GM18520 (cell line): Measurements from ENCODE around the gene PRDM1.

ENCODE experiments used
- ATAC-seq: cut with Tn5 transposase; IDR thresholded peaks from one replicate; pipeline ENCODE4 v1.9.1; 2021; ENCODE audit not compliant: unreplicated experiment

Gene PRDM1

GRCh38 chr6:106094964-106095335 is 8.8 kb downstream of the PRDM1 start:
- no peak for ATAC-seq

GRCh38 chr6:106097411-106098231 is 11.5 kb downstream of the PRDM1 start:
- ATAC-seq, result peak; percentile 35

- peak; percentile 26 for ATAC-seq
Measured at GRCh38 chr6:106098383-106099234, 12.5 kb downstream of the PRDM1 start.

GRCh38 chr6:106099235-106099537 is 13.1 kb downstream of the PRDM1 start:
- no peak for ATAC-seq

- ATAC-seq, result no peak
Measured at GRCh38 chr6:106100755-106101154, 14.6 kb downstream of the PRDM1 start.

GRCh38 chr6:106101466-106101865 is 15.3 kb downstream of the PRDM1 start:
- ATAC-seq, result no peak

GRCh38 chr6:106102034-106102433 is 15.9 kb downstream of the PRDM1 start:
- peak; percentile 34 for ATAC-seq

- no peak for ATAC-seq
Measured at GRCh38 chr6:106102967-106103727, 17.0 kb downstream of the PRDM1 start.

- ATAC-seq, result no peak
Measured at GRCh38 chr6:106103728-106104109, 17.6 kb downstream of the PRDM1 start.

GRCh38 chr6:106104476-106104875 is 18.3 kb downstream of the PRDM1 start:
- no peak for ATAC-seq

GRCh38 chr6:106104941-106105340 is 18.8 kb downstream of the PRDM1 start:
- ATAC-seq, result no peak

GRCh38 chr6:106105493-106105892 is 19.4 kb downstream of the PRDM1 start:
- ATAC-seq, result no peak

- ATAC-seq, result no peak
Measured at GRCh38 chr6:106106276-106107042, 20.3 kb downstream of the PRDM1 start.

GRCh38 chr6:106107043-106107613 is 21.0 kb downstream of the PRDM1 start:
- ATAC-seq, result no peak

GRCh38 chr6:106108129-106108528 is 22.0 kb downstream of the PRDM1 start:
- ATAC-seq, result no peak

- ATAC-seq, result no peak
Measured at GRCh38 chr6:106109029-106109428, 22.9 kb downstream of the PRDM1 start.

- ATAC-seq, result no peak
Measured at GRCh38 chr6:106110164-106110826, 24.2 kb downstream of the PRDM1 start.

GRCh38 chr6:106112433-106112832 is 26.3 kb downstream of the PRDM1 start:
- no peak for ATAC-seq

- ATAC-seq, result no peak
Measured at GRCh38 chr6:106113256-106113959, 27.3 kb downstream of the PRDM1 start.
